Kidney (tissue), 14 donors: Measurements from ENCODE around the gene SEZ6L2. TPM values are rescaled to one million over a fixed set of nuclear protein-coding genes. Genes with fewer than 3 reads are reported as not detected.

Source experiments
- DNase-seq, 5 donors: peaks; one replicate each; pipeline ENCODE4 v3.0.0-alpha.2; 2013 to 2020
- FAIRE-seq: peaks from 2 replicates; lab custom pipeline; 2012; peaks lifted over from hg19 to GRCh38; lab: Jason Lieb, UNC
- H3K27ac ChIP-seq, 2 donors: one replicate each; pipeline ENCODE4 v1.7.0; 2013; ENCODE audit warnings: low read depth in 2 of 2, low read length in 2 of 2, inconsistent platforms in 1 of 2
- H3K27me3 ChIP-seq: one replicate; pipeline ENCODE4 v1.7.1; 2013; ENCODE audit warnings: low read length, inconsistent platforms; ENCODE audit not compliant: control insufficient read depth, insufficient read depth
- H3K36me3 ChIP-seq, 3 donors: one replicate each; pipeline versions ENCODE4 v1.7.0 to v1.7.1; 2013; ENCODE audit warnings: low read length in 3 of 3, control low read depth in 1 of 3, inconsistent platforms in 1 of 3; ENCODE audit not compliant: insufficient read depth in 3 of 3, control insufficient read depth in 2 of 3
- H3K4me1 ChIP-seq, 3 donors: one replicate each; pipeline versions ENCODE4 v1.7.0 to v1.7.1; 2013; ENCODE audit warnings: low read length in 3 of 3, inconsistent platforms in 1 of 3, low read depth in 1 of 3; ENCODE audit not compliant: control insufficient read depth in 2 of 3, insufficient read depth in 2 of 3
- H3K4me3 ChIP-seq, 3 donors: one replicate each; pipeline versions ENCODE4 v1.7.0 to v1.8.1; 2013; ENCODE audit warnings: low read length in 3 of 3, control low read depth in 1 of 3, inconsistent platforms in 1 of 3
- H3K9ac ChIP-seq, 3 donors: one replicate each; pipeline versions ENCODE4 v1.7.0 to v1.7.1; 2013; ENCODE audit warnings: low read length in 3 of 3, control low read depth in 1 of 3, inconsistent platforms in 1 of 3
- H3K9me3 ChIP-seq, 3 donors: one replicate each; pipeline versions ENCODE4 v1.7.0 to v1.7.1; 2013; ENCODE audit warnings: low read length in 3 of 3, control low read depth in 1 of 3, inconsistent platforms in 1 of 3; ENCODE audit not compliant: control insufficient read depth in 2 of 3, insufficient read depth in 1 of 3
- intact Hi-C: fragments of 100-400 bp; cut with DNase I; formaldehyde crosslinking; loops from one replicate; pipeline ENCODE4 v1.11.1; 2022
- polyA plus RNA-seq: library from polyadenylated mRNA; stranded (reverse); fragments of 350-450 nt; fragmentation: Illumina TruSeq; extraction: RNeasy Lipid Tissue Mini Kit (QIAGEN cat#74804); gene quantifications from one replicate; pipeline ENCODE4 v1.2.3, GENCODE V29; 2014; ENCODE audit warnings: low read depth, low replicate concordance; ENCODE audit not compliant: insufficient read depth
- total RNA-seq: library from RNA; stranded (reverse); fragmentation: NEBNext Ultra II Directional; extraction: Animal tissue kit (Norgen Biotek cat#: 25700); gene quantifications from one replicate; pipeline ENCODE4 v1.2.1, GENCODE V29; 2021
- TF ChIP-seq, protein P1 (sequence below): IDR thresholded peaks from 3 replicates; pipeline ENCODE4 v1.5.1; 2012; ENCODE audit warnings: mild to moderate bottlenecking, moderate library complexity, borderline replicate concordance; ENCODE audit not compliant: insufficient read depth; ENCODE audit errors: extremely low read depth
- donor health status: control.
- donor health status: control.
- donor health status: control.
- donor health status: control.
- donor health status: control.
- donor health status: DM: yes; HTN: yes; CAD: no.
- donor health status: Normal renal cell carcinoma (clear cell type).

SEZ6L2 gene
- total and polyA plus RNA-seq, 2 donors from 2014 or later, result 9.1 to 32.4 TPM

GRCh38 chr16:29925781-29926710 lies 26.7 kb upstream of the SEZ6L2 start, which contains the start of gene KCTD13:
KCTD13 (minus strand) TSS chr16:29926226; CDS start chr16:29926033, 193 bp downstream.
- Histone ChIP-seq H3K36me3 (peaks cover 0 to 5% (median 0%) of the 10 kb centered on the region in 3 donors), H3K9me3 (no peaks in the 10 kb centered on the region), H3K4me3 (peak within 1 kb of the TSS; percentile 68 to 82 (median 82)), H3K9ac (peak within 1 kb of the TSS; percentile 68 to 86 (median 69)), H3K27ac (peak within 1 kb of the TSS; percentile 64 to 84), H3K4me1 (peaks cover 4 to 14% (median 6%) of the 10 kb centered on the region in 3 donors), H3K27me3 (no peaks in the 10 kb centered on the region)
- no peak for FAIRE-seq
- TF ChIP-seq, protein P1, sequence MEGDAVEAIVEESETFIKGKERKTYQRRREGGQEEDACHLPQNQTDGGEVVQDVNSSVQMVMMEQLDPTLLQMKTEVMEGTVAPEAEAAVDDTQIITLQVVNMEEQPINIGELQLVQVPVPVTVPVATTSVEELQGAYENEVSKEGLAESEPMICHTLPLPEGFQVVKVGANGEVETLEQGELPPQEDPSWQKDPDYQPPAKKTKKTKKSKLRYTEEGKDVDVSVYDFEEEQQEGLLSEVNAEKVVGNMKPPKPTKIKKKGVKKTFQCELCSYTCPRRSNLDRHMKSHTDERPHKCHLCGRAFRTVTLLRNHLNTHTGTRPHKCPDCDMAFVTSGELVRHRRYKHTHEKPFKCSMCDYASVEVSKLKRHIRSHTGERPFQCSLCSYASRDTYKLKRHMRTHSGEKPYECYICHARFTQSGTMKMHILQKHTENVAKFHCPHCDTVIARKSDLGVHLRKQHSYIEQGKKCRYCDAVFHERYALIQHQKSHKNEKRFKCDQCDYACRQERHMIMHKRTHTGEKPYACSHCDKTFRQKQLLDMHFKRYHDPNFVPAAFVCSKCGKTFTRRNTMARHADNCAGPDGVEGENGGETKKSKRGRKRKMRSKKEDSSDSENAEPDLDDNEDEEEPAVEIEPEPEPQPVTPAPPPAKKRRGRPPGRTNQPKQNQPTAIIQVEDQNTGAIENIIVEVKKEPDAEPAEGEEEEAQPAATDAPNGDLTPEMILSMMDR, result no peak
- DNase-seq, result peak; percentile 94 to 96 (median 95)
- intact Hi-C loops, result no loop called here

- intact Hi-C loops, result no loop called here
- FAIRE-seq, result no peak
- peak overlapping the region in 1 of 2 donors; percentile 22 for H3K27ac ChIP-seq
- H3K4me3 ChIP-seq, result peak overlapping the region; percentile 68 to 82 (median 78)
- TF ChIP-seq, protein P1, result no peak
- no peaks in the 10 kb centered on the region for H3K27me3 ChIP-seq
- no peaks in the 10 kb centered on the region for H3K9me3 ChIP-seq
- DNase-seq, result peak in 1 of 5 donors; percentile 24
- peaks cover 0 to 11% (median 5%) of the 10 kb centered on the region in 3 donors for H3K36me3 ChIP-seq
- peaks cover 4 to 14% (median 6%) of the 10 kb centered on the region in 3 donors for H3K4me1 ChIP-seq
- H3K9ac ChIP-seq, result peak overlapping the region; percentile 53 to 69 (median 54)
Observed at GRCh38 chr16:29925105-29925756, 25.9 kb upstream of the SEZ6L2 start.

GRCh38 chr16:29922986-29923501 lies 23.7 kb upstream of the SEZ6L2 start:
- no peak overlapping the region for H3K9ac ChIP-seq

More at GRCh38 chr16:29922986-29923501, 23.7 kb upstream of the SEZ6L2 start:
- no peaks in the 10 kb centered on the region for H3K9me3 ChIP-seq
- no peak overlapping the region for H3K4me3 ChIP-seq
- FAIRE-seq (no peak), DNase-seq (no peak)
- peaks cover 0 to 17% (median 8%) of the 10 kb centered on the region in 3 donors for H3K36me3 ChIP-seq
- no peaks in the 10 kb centered on the region for H3K27me3 ChIP-seq
- intact Hi-C loops, result no loop called here
- no peak overlapping the region for H3K27ac ChIP-seq
- H3K4me1 ChIP-seq, result peaks cover 4 to 14% (median 6%) of the 10 kb centered on the region in 3 donors
- TF ChIP-seq, protein P1, result no peak
